T-helper 2 cell (primary cell): ENCODE data around the gene HDGF.

Source experiments
- DNase-seq, 5 experiments: peaks; one replicate each; pipeline versions ENCODE4 v3.0.0 to v3.0.0-alpha.2; 2012 to 2022

The HDGF gene

DNA sequence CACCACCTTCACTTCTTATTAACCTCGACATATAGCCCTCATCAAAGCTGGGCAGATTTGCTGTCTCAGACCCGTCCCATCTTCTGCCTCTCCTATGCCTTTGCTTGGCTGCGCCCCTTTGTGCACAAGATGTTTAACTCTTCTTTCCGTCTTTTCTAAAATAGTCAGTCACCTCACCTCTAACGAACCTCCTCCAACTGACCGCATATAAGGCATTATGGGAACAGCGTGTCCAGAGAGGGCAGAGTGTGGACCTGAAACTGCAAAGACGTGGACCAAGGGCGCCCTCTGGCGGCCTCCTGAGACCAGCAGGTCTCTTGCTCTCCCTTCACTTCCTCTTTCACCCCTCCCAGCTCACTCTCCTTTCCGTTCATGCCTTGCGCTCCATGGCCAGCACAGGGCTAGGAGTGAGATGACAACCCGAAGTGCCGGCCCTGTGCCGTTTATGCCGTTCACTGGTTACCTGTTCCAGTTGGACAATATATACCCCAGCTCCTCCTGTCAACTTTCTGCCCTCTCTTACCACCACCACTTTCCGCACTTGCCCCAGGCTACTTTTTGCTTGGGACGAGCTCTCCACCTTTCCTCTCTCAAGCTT lies 25.7 kb downstream of the HDGF start:
- DNase-seq = peak; percentile 62 to 77 (median 67)

DNA sequence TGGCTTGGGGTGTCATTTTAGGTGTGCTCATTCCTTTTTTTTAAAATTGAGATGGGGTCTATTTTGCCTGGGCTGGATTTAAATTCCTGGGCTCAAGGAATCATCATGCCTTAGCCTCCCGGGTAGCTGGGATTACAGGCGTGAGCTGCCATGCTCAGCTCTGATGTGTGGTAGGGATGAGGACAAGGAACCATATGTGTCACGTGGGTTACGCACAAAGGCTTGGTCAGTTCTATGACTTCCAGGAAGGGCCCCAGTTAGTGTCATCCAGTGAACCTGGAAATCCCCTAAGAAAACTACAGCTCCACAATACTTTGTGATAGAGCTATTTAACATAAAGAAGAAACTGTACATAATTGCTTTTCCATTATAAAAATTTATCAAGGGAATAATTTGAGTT lies 29.9 kb downstream of the HDGF start:
- DNase-seq = peak in 1 of 5 experiments; percentile 26

DNA sequence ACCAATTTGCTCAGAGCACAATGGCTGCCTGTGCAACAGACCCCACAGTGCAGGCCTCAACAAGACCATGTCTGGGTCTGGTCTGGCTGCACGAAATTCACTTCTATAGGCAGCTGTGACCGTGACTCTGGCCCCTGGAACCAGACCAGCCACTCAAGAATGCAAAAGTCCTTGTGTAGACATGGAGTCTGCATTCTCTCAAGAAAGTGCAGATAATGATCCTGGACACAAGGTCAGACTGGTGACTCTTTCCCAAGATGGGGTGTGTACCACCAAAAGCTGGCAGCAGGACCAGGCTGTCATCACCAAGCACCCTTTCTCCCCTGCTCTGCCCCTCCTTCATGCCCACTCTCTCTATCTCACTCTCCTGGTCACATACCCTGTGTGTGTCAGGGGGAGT lies 30.3 kb downstream of the HDGF start:
- DNase-seq = no peak

DNA sequence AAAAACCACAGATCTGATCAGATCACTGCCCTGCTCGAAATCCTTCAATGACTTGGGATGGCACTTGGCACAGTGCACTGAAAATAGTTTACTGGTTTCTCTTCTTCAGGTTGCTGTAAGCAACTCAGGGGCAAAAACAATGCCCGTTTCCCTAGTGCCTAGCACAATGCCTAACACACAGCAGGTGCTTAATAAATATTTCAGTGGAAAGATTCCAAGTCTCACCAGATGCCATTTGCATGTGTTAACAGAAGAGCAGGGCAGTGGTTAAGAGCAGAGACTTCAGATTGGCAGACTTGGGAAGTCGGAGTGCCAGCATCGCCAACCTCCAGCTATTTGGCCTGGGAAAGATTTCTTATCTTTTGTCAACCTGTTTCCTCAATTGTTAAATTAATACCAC lies 34.1 kb downstream of the HDGF start:
- no peak for DNase-seq

DNA sequence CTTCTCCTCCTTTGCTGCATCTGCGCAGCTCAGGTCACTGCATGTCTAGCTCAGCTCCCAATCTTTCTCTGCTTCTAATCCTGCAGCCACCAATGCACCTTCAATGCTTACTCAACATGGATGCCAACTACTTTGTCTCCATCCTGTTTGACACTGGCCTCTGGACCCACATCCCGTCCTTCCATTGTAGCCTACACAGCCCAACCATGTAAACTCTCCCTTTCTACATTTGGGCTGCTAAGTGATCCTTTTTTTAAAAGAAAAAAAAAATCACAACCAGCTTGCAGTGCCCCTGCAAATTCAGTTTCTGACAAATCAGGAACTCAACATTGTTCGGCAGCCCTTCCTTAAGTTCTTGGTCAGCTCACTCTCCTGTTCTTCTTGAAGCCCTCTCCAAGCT lies 36.6 kb downstream of the HDGF start:
- no peak for DNase-seq

DNA sequence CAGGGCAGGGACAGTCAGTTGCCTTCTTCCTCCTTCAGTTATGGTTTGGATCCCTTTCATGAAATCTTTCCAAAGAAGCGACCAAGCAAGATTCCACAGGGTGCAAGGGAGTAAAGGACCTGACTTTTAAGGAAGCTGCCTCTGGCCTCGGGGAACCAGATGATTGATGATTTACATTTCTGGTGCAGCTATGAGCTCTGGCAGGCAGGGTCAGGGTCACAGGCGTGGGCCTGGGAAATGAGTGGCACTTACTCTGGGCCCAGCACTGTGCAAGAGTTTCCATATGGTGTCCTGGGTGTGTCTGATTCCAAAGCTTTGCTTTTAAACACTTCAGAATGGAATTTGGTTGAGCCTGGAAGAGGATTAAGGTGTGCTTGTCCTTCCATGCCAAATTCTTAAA lies 38.8 kb downstream of the HDGF start:
- DNase-seq = no peak

DNA sequence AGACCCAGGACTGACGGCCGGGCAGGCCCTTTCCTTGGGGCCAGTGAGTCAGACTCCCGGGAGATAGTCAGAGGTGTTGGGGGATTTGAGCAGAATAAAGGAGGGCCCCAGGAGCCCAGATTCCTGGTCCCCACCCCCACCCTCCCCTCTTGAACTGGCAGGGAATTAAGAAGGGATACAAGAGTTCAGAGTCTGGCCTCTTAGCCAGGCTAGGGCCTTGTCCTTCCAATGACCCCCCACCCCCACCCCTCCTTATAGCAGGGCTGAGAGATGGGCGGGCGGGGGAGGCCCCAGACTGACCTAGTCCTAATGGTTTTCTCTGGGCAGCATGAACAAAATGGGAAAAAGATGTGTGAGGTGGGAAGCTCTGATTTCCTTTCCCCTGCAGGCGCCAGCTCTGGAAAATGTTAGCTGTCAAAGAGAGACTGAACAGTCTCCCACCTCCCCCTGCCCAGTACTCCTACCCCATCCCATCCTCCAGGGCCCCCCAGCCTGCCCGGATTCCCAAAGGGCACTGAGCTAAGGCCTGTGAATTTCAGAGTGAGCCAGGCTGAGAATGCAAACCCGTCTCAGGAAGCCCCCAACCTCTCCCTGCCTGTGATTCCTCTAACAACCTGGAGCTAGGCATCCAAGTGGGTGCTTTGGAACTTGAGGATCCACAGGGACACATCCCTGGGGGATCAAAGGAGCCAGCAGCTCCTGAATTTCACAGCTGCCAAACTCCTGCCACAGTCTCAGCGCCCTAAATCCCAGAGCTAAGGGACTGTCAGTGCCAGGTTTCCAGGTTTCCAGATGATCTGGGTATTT lies 40.3 kb downstream of the HDGF start:
- DNase-seq = no peak

DNA sequence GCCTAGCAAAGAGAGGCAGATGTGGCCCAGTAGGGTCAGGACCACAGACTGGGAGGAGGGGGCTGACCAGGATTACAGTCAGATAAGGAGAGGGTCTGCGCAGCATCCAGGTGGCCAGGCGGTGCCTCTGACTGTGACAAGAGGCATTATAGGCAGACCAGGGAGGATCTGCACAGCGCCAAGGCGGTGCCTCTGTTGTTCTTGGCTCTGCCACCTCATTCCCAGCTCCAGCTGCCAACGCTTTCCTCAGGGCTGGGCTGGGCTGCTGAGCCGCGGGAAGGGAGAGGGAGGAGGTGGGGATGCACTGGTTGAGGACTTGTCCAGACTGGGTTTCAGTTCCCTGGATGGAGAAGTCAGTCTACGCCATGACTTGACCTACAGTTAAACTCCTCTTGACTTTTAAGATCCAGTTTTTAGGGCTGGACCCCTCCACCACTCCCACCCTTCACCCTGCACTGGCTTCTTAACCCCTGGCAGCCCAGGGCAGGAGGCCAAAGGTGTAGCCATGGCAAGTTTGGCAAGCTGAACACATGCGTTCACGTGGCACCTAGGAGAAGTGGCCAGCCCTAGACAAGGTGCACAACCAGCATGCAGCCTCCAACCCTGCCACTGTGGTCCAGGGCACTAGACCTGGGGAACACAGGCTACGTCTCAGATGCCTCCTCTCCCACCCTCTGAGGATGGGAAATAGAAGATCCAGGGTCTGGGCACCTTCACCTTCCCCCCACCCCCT lies 41.6 kb downstream of the HDGF start:
- DNase-seq = no peak

DNA sequence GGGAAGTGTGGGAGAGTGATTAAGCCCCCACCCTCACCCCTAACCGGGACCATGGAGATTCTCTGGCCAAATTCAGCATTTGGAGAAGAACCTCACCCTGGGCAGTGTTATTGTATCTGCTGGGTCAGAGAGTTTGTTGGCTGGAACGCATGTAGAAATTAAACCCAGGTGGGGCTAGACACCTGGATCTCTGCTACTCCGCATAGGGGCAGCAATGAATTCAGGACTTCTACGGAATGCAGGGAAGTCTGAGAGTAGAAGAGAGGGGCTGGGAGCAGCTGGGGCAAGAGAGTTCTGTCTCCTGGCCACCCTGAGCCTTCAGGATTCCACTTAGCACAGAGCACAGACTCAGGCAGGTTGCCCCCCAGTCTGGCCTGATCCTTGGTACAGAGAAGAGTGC lies 42.4 kb downstream of the HDGF start:
- DNase-seq = no peak

DNA sequence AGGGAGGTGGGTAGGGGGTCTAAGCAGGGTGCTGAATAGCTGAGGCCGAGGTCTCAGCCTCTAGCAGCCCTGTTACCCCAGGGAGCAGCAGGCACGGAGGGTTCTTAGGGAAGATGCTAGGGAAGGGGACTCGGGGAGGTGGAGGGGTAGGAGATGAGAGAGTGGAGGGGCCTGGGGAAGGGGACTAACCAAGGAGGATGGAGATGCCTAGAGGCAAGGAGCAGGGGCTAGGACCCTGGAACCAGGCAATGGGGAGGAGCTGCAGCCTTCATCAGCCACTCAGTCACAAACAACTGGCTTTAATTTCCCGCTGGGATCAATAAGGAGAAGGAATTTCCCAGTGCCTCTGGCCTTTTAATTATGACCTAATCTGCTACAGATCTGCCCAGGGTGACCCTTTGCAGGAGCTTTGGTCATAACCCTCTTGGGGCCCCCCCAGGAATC lies 43.2 kb downstream of the HDGF start:
- no peak for DNase-seq

DNA sequence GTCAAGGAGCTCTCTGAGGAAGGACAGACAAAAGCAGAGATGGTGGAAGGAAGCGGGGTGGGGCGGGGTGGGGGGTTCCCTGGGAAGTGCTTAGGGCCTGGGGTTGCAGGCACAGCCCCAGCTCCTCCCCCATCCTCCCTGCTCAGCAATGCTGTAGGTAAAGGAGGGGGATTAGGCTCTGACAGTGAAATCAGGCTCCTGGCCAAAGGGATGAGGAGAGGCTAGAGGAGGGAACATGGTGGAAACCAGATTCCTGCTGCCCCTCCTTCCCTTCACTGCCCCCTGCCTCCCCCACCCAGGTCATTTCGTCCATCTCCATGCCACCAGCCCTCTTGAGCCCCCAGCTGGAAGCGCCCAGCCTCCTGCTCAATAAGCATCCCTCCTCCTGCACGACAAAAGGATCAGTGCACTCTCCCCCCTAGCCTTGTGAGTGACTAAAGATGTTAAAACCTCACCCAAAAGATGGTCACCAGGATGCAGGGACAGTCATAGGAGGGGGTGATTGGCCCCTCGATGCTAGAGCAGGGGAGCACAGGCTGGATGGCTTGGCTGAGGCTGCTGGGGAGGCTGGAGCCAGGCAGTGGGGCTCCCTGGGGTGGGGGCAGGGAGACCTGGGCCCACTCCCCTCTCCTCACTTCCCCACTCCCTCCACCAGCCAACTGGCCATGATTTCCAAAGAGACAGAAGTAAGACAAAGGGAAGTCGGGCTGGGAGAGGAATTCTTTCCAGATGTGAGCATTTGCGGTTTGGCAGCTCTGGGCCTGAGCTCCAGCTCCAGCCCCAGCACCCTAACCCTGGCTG lies 43.9 kb downstream of the HDGF start:
- no peak for DNase-seq

DNA sequence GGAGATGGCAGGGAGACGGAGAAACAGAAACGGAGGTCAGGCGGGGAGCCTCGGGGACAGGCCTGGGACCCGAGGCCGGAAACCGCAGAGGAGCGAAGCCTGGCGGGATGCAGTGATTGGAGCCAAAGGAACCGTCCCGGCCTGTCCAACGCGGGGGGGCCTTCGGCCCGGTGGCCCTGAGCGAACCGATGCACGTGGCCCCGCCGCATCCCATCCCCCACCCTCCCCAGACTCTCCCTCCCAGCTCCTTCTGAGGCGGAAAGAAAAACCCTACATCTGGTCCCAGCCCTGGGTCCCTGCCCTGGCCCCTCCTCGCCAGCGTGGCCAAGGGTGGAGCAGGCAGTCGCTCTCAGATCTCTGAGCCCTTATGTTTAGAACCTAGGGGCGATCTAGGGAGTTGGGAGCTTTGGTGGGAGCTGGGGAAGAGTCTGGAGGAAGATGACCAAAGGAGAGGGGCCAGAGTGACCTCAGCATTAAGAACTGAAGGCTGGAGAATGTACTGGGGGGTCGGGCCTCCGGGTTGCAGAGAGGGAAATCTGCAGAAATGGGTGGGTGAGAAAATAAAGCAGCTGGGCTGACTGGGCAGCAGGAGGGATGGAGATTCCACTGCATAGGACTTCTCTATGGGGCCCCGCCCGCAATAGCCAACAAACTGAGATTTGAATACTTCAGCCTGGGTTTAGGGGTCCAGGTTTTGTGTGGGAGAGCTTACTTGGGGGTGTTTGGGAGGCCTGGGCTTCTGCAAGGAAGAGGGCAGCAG lies 44.6 kb downstream of the HDGF start:
- no peak for DNase-seq

DNA sequence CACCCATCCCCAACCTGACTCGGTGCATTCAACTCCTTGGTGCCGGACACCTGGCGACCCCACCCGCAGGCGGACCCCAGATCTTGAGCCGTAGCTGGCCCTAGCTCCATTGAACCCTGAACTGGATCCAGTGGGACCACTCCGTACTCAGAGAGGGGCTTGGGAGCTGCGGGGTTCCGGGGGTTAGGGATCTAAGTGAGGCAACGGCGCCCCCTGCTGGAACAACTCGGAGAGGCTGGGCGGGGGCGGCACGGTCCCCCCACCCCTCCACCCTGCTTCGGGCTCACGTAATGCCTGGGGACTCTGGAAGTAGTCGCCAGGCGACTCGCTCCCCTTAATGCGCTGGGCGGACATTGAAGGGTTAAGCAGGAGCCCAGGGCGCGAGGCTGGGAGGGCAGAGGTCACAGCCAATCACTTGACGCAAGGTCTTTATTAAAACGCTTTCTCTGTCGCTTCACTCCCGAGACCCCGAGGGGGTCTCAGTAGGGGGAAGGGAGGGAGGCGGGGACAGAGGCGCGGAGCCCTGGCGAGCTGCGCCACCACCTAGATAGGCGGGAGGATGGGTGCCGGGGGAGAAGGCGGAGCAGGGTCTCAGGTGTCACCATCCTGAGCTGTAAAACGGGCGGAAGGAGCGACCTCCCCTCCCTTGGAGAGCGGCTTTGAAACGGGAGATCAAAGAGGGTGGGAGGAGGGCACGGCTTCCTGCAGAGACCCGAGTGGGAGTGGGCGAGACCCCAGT lies 45.4 kb downstream of the HDGF start:
- DNase-seq = peak; percentile 56 to 69 (median 62)

DNA sequence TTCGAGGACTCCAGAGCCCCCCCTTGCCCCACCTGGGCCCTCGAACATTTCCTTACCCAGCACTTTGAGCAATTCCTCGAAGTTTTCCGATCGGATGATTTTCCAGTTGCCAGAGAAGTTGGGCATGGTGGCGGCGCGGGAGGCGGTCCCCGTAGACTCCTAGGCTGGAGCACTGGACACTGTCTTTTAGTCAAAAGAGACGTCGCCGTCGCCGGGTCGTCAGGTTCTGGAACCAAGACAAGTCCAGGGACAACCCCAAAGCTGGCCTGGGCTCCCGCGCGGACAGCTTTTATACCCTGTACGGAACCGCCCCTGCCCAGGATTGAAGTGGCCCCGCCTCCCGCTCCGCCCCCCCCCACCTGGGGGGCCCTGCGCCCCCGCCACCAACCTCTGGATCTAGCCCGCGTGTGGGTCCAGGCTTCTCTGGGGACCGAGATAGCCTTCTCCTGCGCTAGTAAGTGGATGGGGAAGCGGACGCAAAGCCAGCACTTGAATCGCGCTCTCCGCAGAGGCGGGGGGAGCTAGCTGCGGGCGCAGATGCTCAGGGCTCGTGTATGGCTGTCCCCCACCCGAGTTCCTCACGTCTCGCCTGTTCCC lies 46.1 kb downstream of the HDGF start, which contains the start of gene CRABP2:
CRABP2 (minus strand) TSS at position 263 of the 597 bp plus-strand sequence; CDS start at position 126, 137 bp downstream.
- peak in 2 of 5 experiments; percentile 27 to 34 for DNase-seq

DNA sequence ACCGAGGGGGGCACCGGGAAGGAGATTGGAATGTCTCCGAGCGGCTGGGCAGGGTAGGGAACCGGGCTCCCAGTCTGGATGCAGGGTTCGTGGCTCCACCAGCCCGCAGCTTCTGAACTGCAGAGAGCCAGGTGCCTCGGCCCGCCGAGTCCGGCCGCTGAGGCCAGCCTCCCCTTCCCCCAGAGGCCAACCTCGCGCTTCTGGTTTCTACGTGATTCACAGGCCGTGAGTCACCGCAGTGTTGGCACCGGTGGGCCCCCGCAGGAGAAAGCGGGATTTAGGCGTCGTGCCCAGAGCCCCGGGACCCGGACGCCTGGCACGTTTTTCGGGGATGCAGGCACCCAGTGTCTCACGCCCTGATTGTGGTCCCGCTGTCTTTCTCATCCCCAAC lies 46.5 kb downstream of the HDGF start:
- DNase-seq = peak in 1 of 5 experiments; percentile 18

DNA sequence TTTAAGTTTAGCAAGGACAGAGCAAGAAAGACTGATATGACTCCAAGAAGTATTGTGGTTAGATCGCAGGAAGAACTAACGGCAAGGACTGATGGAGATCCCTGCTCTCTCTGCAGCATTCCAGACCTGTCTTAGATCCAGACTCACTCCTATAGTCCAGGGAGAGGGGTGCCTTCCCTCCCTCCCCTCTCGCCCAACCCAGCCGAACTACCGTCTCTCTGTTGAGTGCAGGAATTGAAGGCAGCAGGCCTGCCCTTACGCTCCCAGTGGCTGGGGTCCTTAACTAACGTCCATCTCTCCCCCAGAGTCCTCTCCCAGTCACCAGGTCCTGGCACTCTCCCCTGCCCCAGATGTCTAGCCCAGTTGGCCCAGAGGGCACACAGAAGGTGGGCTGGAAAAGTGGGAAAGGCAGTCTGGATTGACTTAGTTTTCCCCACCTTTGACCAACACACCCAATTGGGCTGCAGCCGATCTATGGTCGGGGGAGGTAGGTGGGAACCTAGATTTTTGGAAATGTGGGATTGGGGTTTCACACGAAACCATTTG lies 47.2 kb downstream of the HDGF start:
- no peak for DNase-seq

DNA sequence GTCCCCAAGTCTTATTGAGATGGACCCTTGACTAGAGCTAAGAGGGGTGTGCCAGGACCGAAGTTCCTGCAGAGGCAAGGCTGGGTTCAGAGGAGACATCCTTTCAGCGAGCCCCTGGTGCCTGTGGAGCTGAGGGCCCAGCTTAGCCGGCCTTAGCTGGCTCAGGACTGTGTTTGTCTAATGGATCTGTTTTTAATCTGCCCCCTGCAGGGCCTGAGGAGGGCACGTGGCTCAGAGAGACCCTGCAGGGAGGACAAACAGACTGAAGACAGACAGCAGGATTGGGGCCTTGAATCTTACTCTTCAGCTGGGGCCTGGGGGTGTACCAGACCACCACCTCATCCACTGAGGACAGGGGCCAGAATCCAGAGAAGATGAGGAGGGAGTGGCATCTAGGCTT lies 47.7 kb downstream of the HDGF start:
- DNase-seq = no peak

DNA sequence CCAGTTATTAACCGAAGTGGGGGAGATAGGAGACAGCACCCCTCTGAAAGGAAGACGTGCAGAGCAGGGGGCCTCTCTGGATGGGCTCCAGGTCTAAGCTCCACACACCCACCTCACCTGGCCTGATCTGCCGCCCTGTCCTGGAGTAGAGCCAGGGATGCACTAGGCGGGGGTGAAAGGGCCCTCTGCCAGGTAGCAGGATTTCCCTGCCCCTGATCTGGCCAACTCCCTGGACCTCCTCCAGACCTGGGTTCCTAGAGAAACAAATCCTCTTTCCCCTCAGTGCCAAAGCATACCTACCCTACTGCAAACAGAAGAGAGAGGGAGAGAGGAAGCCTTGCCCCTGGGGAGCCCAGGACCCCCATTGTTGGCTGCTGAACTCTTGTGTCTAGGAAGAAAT lies 48.1 kb downstream of the HDGF start:
- no peak for DNase-seq

DNA sequence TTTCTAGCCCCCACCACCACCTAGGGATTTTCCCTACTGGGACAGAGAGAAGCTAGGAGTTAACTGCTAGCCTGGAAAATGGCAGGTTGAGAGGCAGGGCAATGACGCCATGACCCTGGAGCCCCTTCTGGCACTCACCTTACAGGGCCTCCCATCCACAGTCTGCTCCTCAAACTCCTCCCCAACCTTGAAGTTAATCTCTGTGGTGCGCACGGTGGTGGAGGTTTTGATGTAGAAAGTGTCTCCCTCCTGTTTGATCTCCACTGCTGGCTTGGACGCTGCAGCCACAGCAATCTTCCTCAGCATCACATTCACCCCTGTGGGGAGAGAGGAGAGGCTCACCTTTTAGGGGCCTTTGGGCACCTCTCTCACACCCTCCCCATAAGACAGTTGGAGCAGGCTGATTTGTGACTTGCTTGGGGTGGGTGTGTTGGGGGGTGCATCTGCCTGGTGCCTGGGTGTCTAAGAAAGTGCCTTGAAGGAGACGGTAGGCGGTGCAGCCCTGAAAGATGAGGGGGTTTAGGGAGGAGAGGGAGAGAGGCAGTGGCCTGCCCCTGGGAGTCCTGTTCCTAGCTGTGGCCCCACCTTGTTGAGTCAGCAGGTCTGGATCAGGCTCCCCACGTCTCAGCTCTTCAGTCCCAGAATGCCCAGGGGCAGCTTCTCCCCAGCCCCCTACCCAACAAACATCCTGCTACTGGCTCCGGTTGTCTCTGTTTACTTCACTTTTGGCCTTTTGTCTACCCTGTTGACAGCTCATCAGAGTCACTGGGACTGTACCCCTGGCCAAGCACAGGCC lies 50.5 kb downstream of the HDGF start:
- DNase-seq = no peak

DNA sequence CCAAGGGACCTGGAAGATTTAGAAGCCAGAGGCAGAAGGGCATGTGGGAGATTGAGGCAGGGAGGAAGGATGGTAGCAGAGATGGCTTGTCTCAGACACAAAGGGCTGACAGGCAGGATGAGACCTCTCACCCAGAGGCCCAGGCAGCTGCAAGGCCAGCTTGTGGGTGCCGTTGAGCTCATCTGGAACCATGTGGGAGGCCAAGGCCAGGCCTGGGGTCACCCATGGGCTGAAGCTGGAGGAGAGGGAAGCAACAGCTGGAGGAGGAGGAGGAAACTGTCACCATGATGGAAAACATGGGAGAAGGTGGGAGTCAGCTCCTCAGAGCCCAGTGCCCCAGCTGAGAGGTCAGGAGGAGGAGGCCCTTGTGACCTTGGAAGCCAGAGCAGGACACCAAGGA lies 52.5 kb downstream of the HDGF start:
- DNase-seq = no peak
